HEK293 (cell line): ENCODE measurements around the gene NARF.

ENCODE experiments used
- BCL11A ChIP-seq: fragments of 450-650 bp; formaldehyde crosslinking; IDR thresholded peaks from 2 replicates; pipeline ENCODE4 v1.5.1; 2016; ENCODE audit warnings: low read depth, missing biosample characterization, missing genetic modification characterization
- EGR2 ChIP-seq: fragments of 450-650 bp; formaldehyde crosslinking; IDR thresholded peaks from 2 replicates; pipeline ENCODE4 v1.5.1; 2016; ENCODE audit warnings: low read depth, missing biosample characterization, missing genetic modification characterization
- FEZF1 ChIP-seq: fragments of 450-650 bp; formaldehyde crosslinking; IDR thresholded peaks from 2 replicates; pipeline ENCODE4 v1.5.1; 2016; ENCODE audit warnings: missing biosample characterization, missing genetic modification characterization
- GLIS1 ChIP-seq: fragments of 450-650 bp; formaldehyde crosslinking; IDR thresholded peaks from 2 replicates; pipeline ENCODE4 v1.5.1; 2016; ENCODE audit warnings: missing biosample characterization, missing genetic modification characterization
- HOXD13 ChIP-seq: sonication (generic); formaldehyde crosslinking; IDR thresholded peaks from 2 replicates; pipeline ENCODE4 v1.8.0; 2022; ENCODE audit warnings: missing genetic modification reagents, borderline replicate concordance
- IKZF3 ChIP-seq: fragments of 450-650 bp; IDR thresholded peaks from 2 replicates; pipeline ENCODE4 v1.5.0; 2018; ENCODE audit warnings: missing biosample characterization, mild to moderate bottlenecking, missing genetic modification characterization, moderate library complexity
- KLF8 ChIP-seq: fragments of 450-650 bp; formaldehyde crosslinking; IDR thresholded peaks from 2 replicates; pipeline ENCODE4 v1.5.1; 2016; ENCODE audit warnings: missing biosample characterization, missing genetic modification characterization
- OVOL3 ChIP-seq: fragments of 450-650 bp; formaldehyde crosslinking; IDR thresholded peaks from 2 replicates; pipeline ENCODE4 v1.5.1; 2016; ENCODE audit warnings: missing biosample characterization, missing genetic modification characterization
- SETDB1 ChIP-seq: IDR thresholded peaks from one replicate; pipeline ENCODE4 v1.6.1; 2017; ENCODE audit warnings: mild to moderate bottlenecking, low read length, moderate library complexity, mixed read lengths; ENCODE audit not compliant: insufficient read length
- SP7 ChIP-seq: fragments of 450-650 bp; formaldehyde crosslinking; IDR thresholded peaks from 2 replicates; pipeline ENCODE4 v1.5.1; 2016; ENCODE audit warnings: missing biosample characterization, missing genetic modification characterization
- ZBTB17 ChIP-seq: fragments of 450-650 bp; formaldehyde crosslinking; IDR thresholded peaks from 2 replicates; pipeline ENCODE4 v1.5.1; 2016; ENCODE audit warnings: missing biosample characterization, missing genetic modification characterization
- ZBTB8A ChIP-seq: fragments of 450-650 bp; formaldehyde crosslinking; IDR thresholded peaks from 2 replicates; pipeline ENCODE4 v1.5.1; 2016; ENCODE audit warnings: missing biosample characterization, missing genetic modification characterization
- ZEB2 ChIP-seq: fragments of 450-650 bp; formaldehyde crosslinking; IDR thresholded peaks from 2 replicates; pipeline ENCODE4 v1.5.1; 2016; ENCODE audit warnings: missing biosample characterization, missing genetic modification characterization
- ZFHX2 ChIP-seq: fragments of 450-650 bp; formaldehyde crosslinking; conservative IDR thresholded peaks from 2 replicates; pipeline ENCODE4 v1.5.1; 2016; ENCODE audit warnings: missing biosample characterization, missing genetic modification characterization
- ZFP37 ChIP-seq: fragments of 450-650 bp; formaldehyde crosslinking; IDR thresholded peaks from 2 replicates; pipeline ENCODE4 v1.5.1; 2016; ENCODE audit warnings: missing biosample characterization, missing genetic modification characterization
- ZNF266 ChIP-seq: fragments of 450-650 bp; formaldehyde crosslinking; IDR thresholded peaks from 2 replicates; pipeline ENCODE4 v1.5.1; 2016; ENCODE audit warnings: missing biosample characterization, missing genetic modification characterization, low read depth
- ZNF274 ChIP-seq, 2 experiments: fragments of 200-500 bp in 1 of 2; fragments of 450-650 bp in 1 of 2; sonication (Bioruptor generic) in 1 of 2; formaldehyde crosslinking in 1 of 2; IDR thresholded peaks; 2 replicates each; pipeline versions ENCODE4 v1.5.1 to v1.6.1; 2014 to 2016; ENCODE audit warnings: borderline replicate concordance in 1 of 2, inconsistent platforms in 1 of 2, low read length in 1 of 2, missing biosample characterization in 1 of 2, missing genetic modification characterization in 1 of 2
- ZNF394 ChIP-seq: fragments of 450-650 bp; formaldehyde crosslinking; IDR thresholded peaks from 2 replicates; pipeline ENCODE4 v1.5.1; 2016; ENCODE audit warnings: missing biosample characterization, missing genetic modification characterization, mild to moderate bottlenecking, moderate library complexity, borderline replicate concordance
- ZNF426 ChIP-seq: fragments of 450-650 bp; formaldehyde crosslinking; IDR thresholded peaks from 2 replicates; pipeline ENCODE4 v1.5.1; 2017; ENCODE audit warnings: missing biosample characterization, missing genetic modification characterization, mild to moderate bottlenecking, inconsistent platforms, moderate library complexity
- ZNF529 ChIP-seq: fragments of 450-650 bp; formaldehyde crosslinking; IDR thresholded peaks from 2 replicates; pipeline ENCODE4 v1.5.1; 2017; ENCODE audit warnings: missing genetic modification characterization, missing biosample characterization; ENCODE audit not compliant: insufficient replicate concordance
- ZNF623 ChIP-seq: fragments of 450-650 bp; formaldehyde crosslinking; IDR thresholded peaks from 2 replicates; pipeline ENCODE4 v1.5.1; 2016; ENCODE audit warnings: missing biosample characterization, missing genetic modification characterization
- ZNF658 ChIP-seq: fragments of 450-650 bp; formaldehyde crosslinking; IDR thresholded peaks from 2 replicates; pipeline ENCODE4; 2016; ENCODE audit warnings: missing biosample characterization, missing genetic modification characterization
- ZNF664 ChIP-seq: fragments of 450-650 bp; formaldehyde crosslinking; IDR thresholded peaks from 2 replicates; pipeline ENCODE4 v1.5.1; 2016; ENCODE audit warnings: missing biosample characterization, missing genetic modification characterization
- ZNF792 ChIP-seq: fragments of 450-650 bp; formaldehyde crosslinking; IDR thresholded peaks from 2 replicates; pipeline ENCODE4 v1.5.1; 2016; ENCODE audit warnings: missing biosample characterization, missing genetic modification characterization
- TF ChIP-seq, protein P1 (sequence below): fragments of 450-650 bp; formaldehyde crosslinking; IDR thresholded peaks from 2 replicates; pipeline ENCODE4 v1.5.1; 2016; ENCODE audit warnings: missing biosample characterization, missing genetic modification characterization
- TF ChIP-seq, protein P2 (sequence below): fragments of 450-650 bp; formaldehyde crosslinking; IDR thresholded peaks from 2 replicates; pipeline ENCODE4 v1.5.1; 2016; ENCODE audit warnings: missing biosample characterization, missing genetic modification characterization
- TF ChIP-seq, protein P3 (sequence below): fragments of 450-650 bp; formaldehyde crosslinking; IDR thresholded peaks from 2 replicates; pipeline ENCODE4 v1.5.0; 2017; ENCODE audit warnings: missing biosample characterization, missing genetic modification characterization, borderline replicate concordance
- TF ChIP-seq, protein P4 (sequence below): fragments of 450-650 bp; formaldehyde crosslinking; IDR thresholded peaks from 2 replicates; pipeline ENCODE4 v1.5.1; 2017; ENCODE audit warnings: missing biosample characterization, missing genetic modification characterization
- TF ChIP-seq, protein P5 (sequence below): fragments of 450-650 bp; formaldehyde crosslinking; IDR thresholded peaks from 2 replicates; pipeline ENCODE4 v1.5.1; 2016; ENCODE audit warnings: missing biosample characterization, missing genetic modification characterization
- TF ChIP-seq, protein P6 (sequence below): fragments of 450-650 bp; formaldehyde crosslinking; IDR thresholded peaks from 2 replicates; pipeline ENCODE4 v1.5.1; 2016; ENCODE audit warnings: missing biosample characterization, missing genetic modification characterization

Gene NARF

DNA sequence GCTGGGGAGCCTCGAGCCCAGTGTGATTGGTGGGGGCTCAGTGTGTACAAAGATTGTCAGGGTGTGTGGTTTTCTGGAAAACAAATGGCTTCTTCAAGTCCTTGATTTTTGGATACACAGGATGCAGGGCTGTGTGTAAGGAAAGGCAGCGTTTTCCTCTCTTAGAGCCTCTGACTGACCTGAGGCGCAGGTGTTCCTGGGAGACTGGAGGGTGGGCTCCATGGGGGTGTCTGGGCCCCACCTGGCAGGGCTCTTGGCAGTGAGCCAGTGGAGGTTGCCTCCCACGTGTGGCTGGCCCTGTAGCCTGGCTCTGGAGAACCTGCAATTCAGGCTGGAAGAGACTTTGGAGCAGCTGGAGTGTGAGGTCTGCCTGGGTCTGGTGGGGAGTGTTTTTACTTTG is 66.0 kb downstream of the NARF start (continued):
- TF ChIP-seq FEZF1 (tag by site-specific recombination): no peak
- TF ChIP-seq GLIS1 (tag by site-specific recombination): peak; percentile 80
- no peak for TF ChIP-seq HOXD13 (CRISPR knock-in tag)
- TF ChIP-seq ZNF623: no peak
- TF ChIP-seq, protein P1, sequence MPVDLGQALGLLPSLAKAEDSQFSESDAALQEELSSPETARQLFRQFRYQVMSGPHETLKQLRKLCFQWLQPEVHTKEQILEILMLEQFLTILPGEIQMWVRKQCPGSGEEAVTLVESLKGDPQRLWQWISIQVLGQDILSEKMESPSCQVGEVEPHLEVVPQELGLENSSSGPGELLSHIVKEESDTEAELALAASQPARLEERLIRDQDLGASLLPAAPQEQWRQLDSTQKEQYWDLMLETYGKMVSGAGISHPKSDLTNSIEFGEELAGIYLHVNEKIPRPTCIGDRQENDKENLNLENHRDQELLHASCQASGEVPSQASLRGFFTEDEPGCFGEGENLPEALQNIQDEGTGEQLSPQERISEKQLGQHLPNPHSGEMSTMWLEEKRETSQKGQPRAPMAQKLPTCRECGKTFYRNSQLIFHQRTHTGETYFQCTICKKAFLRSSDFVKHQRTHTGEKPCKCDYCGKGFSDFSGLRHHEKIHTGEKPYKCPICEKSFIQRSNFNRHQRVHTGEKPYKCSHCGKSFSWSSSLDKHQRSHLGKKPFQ (tag by site-specific recombination): no peak
- no peak for TF ChIP-seq ZNF266 (tag by site-specific recombination)
- TF ChIP-seq SP7 (tag by site-specific recombination): 0 out of 2 replicates have a peak, but pooled peaks have one; percentile 20
- no peak for TF ChIP-seq KLF8 (tag by site-specific recombination)
- TF ChIP-seq, protein P2, sequence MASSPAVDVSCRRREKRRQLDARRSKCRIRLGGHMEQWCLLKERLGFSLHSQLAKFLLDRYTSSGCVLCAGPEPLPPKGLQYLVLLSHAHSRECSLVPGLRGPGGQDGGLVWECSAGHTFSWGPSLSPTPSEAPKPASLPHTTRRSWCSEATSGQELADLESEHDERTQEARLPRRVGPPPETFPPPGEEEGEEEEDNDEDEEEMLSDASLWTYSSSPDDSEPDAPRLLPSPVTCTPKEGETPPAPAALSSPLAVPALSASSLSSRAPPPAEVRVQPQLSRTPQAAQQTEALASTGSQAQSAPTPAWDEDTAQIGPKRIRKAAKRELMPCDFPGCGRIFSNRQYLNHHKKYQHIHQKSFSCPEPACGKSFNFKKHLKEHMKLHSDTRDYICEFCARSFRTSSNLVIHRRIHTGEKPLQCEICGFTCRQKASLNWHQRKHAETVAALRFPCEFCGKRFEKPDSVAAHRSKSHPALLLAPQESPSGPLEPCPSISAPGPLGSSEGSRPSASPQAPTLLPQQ (tag by site-specific recombination): peak; percentile 71; the same call in 1 of the 2 replicates
- TF ChIP-seq ZBTB8A (tag by site-specific recombination): peak; percentile 65; the same call in 1 of the 2 replicates
- no peak for TF ChIP-seq ZNF426 (tag by site-specific recombination)
- no peak for TF ChIP-seq ZNF529 (tag by site-specific recombination)
- 0 out of 2 replicates have a peak, but pooled peaks have one; percentile 30 for TF ChIP-seq ZEB2 (tag by site-specific recombination)
- TF ChIP-seq IKZF3: 0 out of 2 replicates have a peak, but pooled peaks have one; percentile 36
- TF ChIP-seq BCL11A: no peak
- TF ChIP-seq ZNF394: peak; percentile 17; the same call in 1 of the 2 replicates
- no peak for TF ChIP-seq OVOL3
- TF ChIP-seq, protein P3, sequence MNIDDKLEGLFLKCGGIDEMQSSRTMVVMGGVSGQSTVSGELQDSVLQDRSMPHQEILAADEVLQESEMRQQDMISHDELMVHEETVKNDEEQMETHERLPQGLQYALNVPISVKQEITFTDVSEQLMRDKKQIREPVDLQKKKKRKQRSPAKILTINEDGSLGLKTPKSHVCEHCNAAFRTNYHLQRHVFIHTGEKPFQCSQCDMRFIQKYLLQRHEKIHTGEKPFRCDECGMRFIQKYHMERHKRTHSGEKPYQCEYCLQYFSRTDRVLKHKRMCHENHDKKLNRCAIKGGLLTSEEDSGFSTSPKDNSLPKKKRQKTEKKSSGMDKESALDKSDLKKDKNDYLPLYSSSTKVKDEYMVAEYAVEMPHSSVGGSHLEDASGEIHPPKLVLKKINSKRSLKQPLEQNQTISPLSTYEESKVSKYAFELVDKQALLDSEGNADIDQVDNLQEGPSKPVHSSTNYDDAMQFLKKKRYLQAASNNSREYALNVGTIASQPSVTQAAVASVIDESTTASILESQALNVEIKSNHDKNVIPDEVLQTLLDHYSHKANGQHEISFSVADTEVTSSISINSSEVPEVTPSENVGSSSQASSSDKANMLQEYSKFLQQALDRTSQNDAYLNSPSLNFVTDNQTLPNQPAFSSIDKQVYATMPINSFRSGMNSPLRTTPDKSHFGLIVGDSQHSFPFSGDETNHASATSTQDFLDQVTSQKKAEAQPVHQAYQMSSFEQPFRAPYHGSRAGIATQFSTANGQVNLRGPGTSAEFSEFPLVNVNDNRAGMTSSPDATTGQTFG (tag by site-specific recombination): no peak
- TF ChIP-seq EGR2: peak; percentile 29; the same call in 1 of the 2 replicates
- TF ChIP-seq, protein P4, sequence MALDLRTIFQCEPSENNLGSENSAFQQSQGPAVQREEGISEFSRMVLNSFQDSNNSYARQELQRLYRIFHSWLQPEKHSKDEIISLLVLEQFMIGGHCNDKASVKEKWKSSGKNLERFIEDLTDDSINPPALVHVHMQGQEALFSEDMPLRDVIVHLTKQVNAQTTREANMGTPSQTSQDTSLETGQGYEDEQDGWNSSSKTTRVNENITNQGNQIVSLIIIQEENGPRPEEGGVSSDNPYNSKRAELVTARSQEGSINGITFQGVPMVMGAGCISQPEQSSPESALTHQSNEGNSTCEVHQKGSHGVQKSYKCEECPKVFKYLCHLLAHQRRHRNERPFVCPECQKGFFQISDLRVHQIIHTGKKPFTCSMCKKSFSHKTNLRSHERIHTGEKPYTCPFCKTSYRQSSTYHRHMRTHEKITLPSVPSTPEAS: peak; percentile 75
- TF ChIP-seq, protein P5, sequence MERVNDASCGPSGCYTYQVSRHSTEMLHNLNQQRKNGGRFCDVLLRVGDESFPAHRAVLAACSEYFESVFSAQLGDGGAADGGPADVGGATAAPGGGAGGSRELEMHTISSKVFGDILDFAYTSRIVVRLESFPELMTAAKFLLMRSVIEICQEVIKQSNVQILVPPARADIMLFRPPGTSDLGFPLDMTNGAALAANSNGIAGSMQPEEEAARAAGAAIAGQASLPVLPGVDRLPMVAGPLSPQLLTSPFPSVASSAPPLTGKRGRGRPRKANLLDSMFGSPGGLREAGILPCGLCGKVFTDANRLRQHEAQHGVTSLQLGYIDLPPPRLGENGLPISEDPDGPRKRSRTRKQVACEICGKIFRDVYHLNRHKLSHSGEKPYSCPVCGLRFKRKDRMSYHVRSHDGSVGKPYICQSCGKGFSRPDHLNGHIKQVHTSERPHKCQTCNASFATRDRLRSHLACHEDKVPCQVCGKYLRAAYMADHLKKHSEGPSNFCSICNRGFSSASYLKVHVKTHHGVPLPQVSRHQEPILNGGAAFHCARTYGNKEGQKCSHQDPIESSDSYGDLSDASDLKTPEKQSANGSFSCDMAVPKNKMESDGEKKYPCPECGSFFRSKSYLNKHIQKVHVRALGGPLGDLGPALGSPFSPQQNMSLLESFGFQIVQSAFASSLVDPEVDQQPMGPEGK (tag by site-specific recombination): peak; percentile 92
- TF ChIP-seq ZBTB17 (tag by site-specific recombination): 0 out of 2 replicates have a peak, but pooled peaks have one; percentile 23
- no peak for TF ChIP-seq SETDB1
- TF ChIP-seq ZNF274 (IDR thresholded peaks at IDR 0.05; ENCODE audit: low read length): no peak
- TF ChIP-seq ZNF274 (tag by site-specific recombination; IDR thresholded peaks at IDR 0.05; ENCODE audit: borderline replicate concordance): no peak
- no peak for TF ChIP-seq ZNF664 (tag by site-specific recombination)
- TF ChIP-seq, protein P6, sequence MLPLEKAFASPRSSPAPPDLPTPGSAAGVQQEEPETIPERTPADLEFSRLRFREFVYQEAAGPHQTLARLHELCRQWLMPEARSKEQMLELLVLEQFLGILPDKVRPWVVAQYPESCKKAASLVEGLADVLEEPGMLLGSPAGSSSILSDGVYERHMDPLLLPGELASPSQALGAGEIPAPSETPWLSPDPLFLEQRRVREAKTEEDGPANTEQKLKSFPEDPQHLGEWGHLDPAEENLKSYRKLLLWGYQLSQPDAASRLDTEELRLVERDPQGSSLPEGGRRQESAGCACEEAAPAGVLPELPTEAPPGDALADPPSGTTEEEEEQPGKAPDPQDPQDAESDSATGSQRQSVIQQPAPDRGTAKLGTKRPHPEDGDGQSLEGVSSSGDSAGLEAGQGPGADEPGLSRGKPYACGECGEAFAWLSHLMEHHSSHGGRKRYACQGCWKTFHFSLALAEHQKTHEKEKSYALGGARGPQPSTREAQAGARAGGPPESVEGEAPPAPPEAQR: no peak
- TF ChIP-seq ZFHX2 (tag by site-specific recombination): peak; percentile 61
- TF ChIP-seq ZFP37 (tag by site-specific recombination): no peak
- TF ChIP-seq ZNF658 (tag by site-specific recombination): no peak
- TF ChIP-seq ZNF792 (tag by site-specific recombination): no peak
